SK-N-SH treated with all-trans-retinoic acid at 6 μM for 48 hours (cell line): ENCODE measurements around the gene PNMA1.

ENCODE experiments used
- ATAC-seq: fragments of 200-7000 bp; cut with Tn5 transposase; 3 replicates; pipeline ENCODE4 v1.9.1; 2020; ENCODE audit warnings: mild to moderate bottlenecking, moderate library complexity
- ARNTL ChIP-seq: fragments of 450-650 bp; formaldehyde crosslinking; IDR thresholded peaks from 2 replicates; pipeline ENCODE4 v1.5.0; 2020; ENCODE audit warnings: low read depth, mild to moderate bottlenecking, moderate library complexity, borderline replicate concordance
- CSDC2 ChIP-seq: fragments of 250-450 bp; sonication (Bioruptor Pico); IDR thresholded peaks from 2 replicates; pipeline ENCODE4 v1.5.0; 2020; ENCODE audit warnings: mild to moderate bottlenecking, moderate library complexity
- GLIS3 ChIP-seq: fragments of 250-450 bp; sonication (Bioruptor Pico); IDR thresholded peaks from 2 replicates; pipeline ENCODE4 v1.5.0; 2020; ENCODE audit warnings: mild to moderate bottlenecking, moderate library complexity
- OSR1 ChIP-seq: fragments of 250-450 bp; sonication (Bioruptor Pico); IDR thresholded peaks from 2 replicates; pipeline ENCODE4 v1.8.0; 2022; ENCODE audit warnings: moderate library complexity, mild to moderate bottlenecking, inconsistent platforms
- RARB ChIP-seq: fragments of 250-450 bp; sonication (Bioruptor Pico); IDR thresholded peaks from 2 replicates; pipeline ENCODE4 v1.8.0; 2021; ENCODE audit warnings: mild to moderate bottlenecking, moderate library complexity
- SNAI2 ChIP-seq: fragments of 250-450 bp; sonication (Bioruptor Pico); IDR thresholded peaks from 2 replicates; pipeline ENCODE4 v1.5.0; 2020; ENCODE audit warnings: mild to moderate bottlenecking, moderate library complexity
- TCF4 ChIP-seq: fragments of 250-450 bp; sonication (Bioruptor Pico); IDR thresholded peaks from 2 replicates; pipeline ENCODE4 v1.8.0; 2021; ENCODE audit warnings: mild to moderate bottlenecking, moderate library complexity, borderline replicate concordance
- TOX ChIP-seq: fragments of 250-450 bp; sonication (Bioruptor Pico); IDR thresholded peaks from 2 replicates; pipeline ENCODE4 v1.8.0; 2021; ENCODE audit warnings: mild to moderate bottlenecking, moderate library complexity, borderline replicate concordance
- ZC3H10 ChIP-seq: fragments of 250-450 bp; sonication (Bioruptor Pico); IDR thresholded peaks from 2 replicates; pipeline ENCODE4 v1.5.1; 2021; ENCODE audit warnings: mild to moderate bottlenecking, moderate library complexity
- ZNF565 ChIP-seq: fragments of 450-650 bp; formaldehyde crosslinking; conservative IDR thresholded peaks from 2 replicates; pipeline ENCODE4 v1.5.0; 2020; ENCODE audit warnings: low read depth, mild to moderate bottlenecking, moderate library complexity
- ZNF70 ChIP-seq: fragments of 450-650 bp; formaldehyde crosslinking; IDR thresholded peaks from 2 replicates; pipeline ENCODE4 v1.5.0; 2020; ENCODE audit warnings: mild to moderate bottlenecking, moderate library complexity
- ZNF8 ChIP-seq: fragments of 450-650 bp; formaldehyde crosslinking; IDR thresholded peaks from 2 replicates; pipeline ENCODE4 v1.5.0; 2020; ENCODE audit warnings: mild to moderate bottlenecking, moderate library complexity
- TF ChIP-seq, protein P1 (sequence below): fragments of 250-450 bp; sonication (Bioruptor Pico); IDR thresholded peaks from 2 replicates; pipeline ENCODE4 v1.8.0; 2020; ENCODE audit warnings: mild to moderate bottlenecking, moderate library complexity, borderline replicate concordance
- TF ChIP-seq, protein P2 (sequence below): fragments of 250-450 bp; sonication (Bioruptor Pico); IDR thresholded peaks from 2 replicates; pipeline ENCODE4 v1.5.0; 2020; ENCODE audit warnings: mild to moderate bottlenecking, moderate library complexity
- TF ChIP-seq, protein P3 (sequence below): fragments of 250-450 bp; sonication (Bioruptor Pico); IDR thresholded peaks from 2 replicates; pipeline ENCODE4 v1.8.0; 2021; ENCODE audit warnings: low read depth, mild to moderate bottlenecking, moderate library complexity, borderline replicate concordance
- TF ChIP-seq, protein P4 (sequence below): fragments of 250-450 bp; sonication (Bioruptor Pico); IDR thresholded peaks from 2 replicates; pipeline ENCODE4 v1.5.1; 2020; ENCODE audit warnings: low read depth, mild to moderate bottlenecking, moderate library complexity

PNMA1 gene

DNA sequence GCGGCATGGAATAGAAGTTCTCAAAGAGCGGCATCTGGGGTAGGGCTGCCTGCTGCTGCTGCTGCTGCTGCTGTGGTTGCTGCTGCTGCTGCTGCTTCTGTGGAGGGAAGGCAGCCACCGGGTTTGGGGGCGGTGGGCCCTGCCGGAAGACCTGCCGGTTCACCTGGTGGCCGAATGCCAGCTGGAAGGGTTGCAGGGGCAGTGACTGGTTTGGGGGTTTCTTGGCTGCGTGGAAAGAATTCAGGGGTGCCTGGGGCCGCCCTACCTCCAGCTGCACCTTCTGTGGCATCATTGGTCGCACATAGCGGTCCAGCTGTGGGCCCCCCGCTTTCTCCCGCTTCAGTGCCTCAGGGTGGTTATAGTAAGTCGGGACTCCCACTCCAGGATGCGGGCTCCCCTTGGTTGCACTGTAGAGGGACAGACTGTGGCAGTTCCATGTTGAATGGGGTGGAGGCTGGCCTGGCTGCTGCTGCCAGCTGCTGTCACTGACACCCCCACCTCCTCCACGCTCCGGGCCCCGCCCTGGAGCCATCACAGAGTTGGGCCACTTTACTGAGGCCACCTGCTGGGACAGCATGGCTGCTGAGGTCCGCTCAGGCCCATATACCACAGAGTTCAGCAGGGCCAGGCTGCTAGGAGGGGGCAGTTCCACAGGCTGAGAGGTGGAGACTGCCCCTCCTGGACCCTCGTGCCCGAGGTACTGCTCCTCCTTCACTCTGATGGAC, 25.2 kb upstream of the PNMA1 start:
- TF ChIP-seq TCF4 (CRISPR knock-in tag) (no peak), ZNF8 (CRISPR knock-in tag) (no peak), RARB (CRISPR knock-in tag) (no peak), ZC3H10 (CRISPR knock-in tag) (no peak), ZNF565 (CRISPR knock-in tag) (no peak), ARNTL (CRISPR knock-in tag) (no peak), OSR1 (CRISPR knock-in tag) (no peak), ZNF70 (no peak)
- TF ChIP-seq, protein P1, sequence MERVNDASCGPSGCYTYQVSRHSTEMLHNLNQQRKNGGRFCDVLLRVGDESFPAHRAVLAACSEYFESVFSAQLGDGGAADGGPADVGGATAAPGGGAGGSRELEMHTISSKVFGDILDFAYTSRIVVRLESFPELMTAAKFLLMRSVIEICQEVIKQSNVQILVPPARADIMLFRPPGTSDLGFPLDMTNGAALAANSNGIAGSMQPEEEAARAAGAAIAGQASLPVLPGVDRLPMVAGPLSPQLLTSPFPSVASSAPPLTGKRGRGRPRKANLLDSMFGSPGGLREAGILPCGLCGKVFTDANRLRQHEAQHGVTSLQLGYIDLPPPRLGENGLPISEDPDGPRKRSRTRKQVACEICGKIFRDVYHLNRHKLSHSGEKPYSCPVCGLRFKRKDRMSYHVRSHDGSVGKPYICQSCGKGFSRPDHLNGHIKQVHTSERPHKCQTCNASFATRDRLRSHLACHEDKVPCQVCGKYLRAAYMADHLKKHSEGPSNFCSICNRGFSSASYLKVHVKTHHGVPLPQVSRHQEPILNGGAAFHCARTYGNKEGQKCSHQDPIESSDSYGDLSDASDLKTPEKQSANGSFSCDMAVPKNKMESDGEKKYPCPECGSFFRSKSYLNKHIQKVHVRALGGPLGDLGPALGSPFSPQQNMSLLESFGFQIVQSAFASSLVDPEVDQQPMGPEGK (CRISPR knock-in tag): no peak
- TF ChIP-seq, protein P2, sequence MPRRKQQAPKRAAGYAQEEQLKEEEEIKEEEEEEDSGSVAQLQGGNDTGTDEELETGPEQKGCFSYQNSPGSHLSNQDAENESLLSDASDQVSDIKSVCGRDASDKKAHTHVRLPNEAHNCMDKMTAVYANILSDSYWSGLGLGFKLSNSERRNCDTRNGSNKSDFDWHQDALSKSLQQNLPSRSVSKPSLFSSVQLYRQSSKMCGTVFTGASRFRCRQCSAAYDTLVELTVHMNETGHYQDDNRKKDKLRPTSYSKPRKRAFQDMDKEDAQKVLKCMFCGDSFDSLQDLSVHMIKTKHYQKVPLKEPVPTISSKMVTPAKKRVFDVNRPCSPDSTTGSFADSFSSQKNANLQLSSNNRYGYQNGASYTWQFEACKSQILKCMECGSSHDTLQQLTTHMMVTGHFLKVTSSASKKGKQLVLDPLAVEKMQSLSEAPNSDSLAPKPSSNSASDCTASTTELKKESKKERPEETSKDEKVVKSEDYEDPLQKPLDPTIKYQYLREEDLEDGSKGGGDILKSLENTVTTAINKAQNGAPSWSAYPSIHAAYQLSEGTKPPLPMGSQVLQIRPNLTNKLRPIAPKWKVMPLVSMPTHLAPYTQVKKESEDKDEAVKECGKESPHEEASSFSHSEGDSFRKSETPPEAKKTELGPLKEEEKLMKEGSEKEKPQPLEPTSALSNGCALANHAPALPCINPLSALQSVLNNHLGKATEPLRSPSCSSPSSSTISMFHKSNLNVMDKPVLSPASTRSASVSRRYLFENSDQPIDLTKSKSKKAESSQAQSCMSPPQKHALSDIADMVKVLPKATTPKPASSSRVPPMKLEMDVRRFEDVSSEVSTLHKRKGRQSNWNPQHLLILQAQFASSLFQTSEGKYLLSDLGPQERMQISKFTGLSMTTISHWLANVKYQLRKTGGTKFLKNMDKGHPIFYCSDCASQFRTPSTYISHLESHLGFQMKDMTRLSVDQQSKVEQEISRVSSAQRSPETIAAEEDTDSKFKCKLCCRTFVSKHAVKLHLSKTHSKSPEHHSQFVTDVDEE (CRISPR knock-in tag): no peak
- TF ChIP-seq, protein P3, sequence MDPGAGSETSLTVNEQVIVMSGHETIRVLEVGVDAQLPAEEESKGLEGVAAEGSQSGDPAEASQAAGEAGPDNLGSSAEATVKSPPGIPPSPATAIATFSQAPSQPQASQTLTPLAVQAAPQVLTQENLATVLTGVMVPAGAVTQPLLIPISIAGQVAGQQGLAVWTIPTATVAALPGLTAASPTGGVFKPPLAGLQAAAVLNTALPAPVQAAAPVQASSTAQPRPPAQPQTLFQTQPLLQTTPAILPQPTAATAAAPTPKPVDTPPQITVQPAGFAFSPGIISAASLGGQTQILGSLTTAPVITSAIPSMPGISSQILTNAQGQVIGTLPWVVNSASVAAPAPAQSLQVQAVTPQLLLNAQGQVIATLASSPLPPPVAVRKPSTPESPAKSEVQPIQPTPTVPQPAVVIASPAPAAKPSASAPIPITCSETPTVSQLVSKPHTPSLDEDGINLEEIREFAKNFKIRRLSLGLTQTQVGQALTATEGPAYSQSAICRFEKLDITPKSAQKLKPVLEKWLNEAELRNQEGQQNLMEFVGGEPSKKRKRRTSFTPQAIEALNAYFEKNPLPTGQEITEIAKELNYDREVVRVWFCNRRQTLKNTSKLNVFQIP (CRISPR knock-in tag): no peak

DNA sequence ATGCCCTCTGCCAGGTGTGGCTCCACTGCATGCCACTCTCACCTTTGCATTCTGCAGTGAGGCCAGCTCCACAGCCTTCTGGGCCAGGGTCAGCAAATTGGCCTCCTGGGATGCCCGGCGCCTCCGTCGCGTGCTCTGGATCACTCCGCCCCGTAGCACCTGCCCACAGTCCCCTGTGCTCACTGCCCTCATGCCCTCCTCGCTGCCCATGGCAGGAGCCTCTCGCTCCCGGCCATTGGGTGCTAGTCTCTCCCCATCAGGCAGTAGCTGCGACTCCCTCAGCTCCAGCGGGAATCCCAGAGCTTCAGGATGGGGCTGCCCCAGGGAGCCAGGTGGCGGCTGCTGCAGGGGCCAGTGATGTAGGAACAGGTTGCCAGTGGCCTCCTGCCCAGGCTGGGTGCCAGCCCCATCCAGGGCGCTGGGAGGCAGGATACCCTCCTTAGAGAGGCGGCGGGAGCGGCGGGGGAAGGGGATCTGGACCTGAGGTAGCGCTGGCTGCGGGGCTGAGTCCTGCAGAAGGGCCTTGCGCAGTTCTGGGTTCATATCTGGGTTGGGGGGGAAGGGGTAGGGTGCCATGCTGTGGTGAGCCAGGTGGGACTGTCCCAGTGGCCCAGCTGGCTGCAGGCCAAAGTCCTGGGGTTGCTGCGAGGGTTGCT, 24.5 kb upstream of the PNMA1 start:
- no peak for TF ChIP-seq TCF4 (CRISPR knock-in tag)

More for the DNA sequence above, 25.2 kb upstream of the PNMA1 start:
- ATAC-seq: no peak

DNA sequence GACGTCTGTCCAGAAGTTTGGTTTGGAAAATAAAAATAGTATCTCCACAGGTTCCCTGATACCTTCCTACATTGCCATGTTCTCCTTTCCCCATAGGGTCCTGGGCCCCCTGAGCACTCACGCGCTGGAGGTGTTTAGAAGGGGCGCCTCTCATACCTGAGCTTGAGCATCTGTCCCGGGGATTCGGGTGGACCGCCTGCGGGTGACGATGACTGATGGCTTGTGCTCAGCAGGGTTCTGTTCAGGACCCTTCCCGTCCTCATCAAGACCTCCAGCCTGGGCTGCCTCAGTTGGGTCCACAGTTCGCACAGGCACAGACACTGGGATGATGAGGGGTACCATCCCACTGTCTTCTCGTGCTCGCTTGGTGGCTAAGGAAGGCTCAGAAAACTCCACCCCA, 22.7 kb upstream of the PNMA1 start:
- no peak for TF ChIP-seq ZNF70
- TF ChIP-seq GLIS3 (CRISPR knock-in tag): no peak
- no peak for TF ChIP-seq CSDC2 (CRISPR knock-in tag)
- no peak for TF ChIP-seq SNAI2 (CRISPR knock-in tag)
- no peak for TF ChIP-seq TOX (CRISPR knock-in tag)
- TF ChIP-seq, protein P2 (CRISPR knock-in tag): no peak
- TF ChIP-seq, protein P4, sequence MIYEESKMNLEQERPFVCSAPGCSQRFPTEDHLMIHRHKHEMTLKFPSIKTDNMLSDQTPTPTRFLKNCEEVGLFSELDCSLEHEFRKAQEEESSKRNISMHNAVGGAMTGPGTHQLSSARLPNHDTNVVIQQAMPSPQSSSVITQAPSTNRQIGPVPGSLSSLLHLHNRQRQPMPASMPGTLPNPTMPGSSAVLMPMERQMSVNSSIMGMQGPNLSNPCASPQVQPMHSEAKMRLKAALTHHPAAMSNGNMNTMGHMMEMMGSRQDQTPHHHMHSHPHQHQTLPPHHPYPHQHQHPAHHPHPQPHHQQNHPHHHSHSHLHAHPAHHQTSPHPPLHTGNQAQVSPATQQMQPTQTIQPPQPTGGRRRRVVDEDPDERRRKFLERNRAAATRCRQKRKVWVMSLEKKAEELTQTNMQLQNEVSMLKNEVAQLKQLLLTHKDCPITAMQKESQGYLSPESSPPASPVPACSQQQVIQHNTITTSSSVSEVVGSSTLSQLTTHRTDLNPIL (CRISPR knock-in tag): no peak
- TF ChIP-seq, all 23 proteins: peak for 0

More for the DNA sequence above, 24.5 kb upstream of the PNMA1 start:
- ATAC-seq: no peak

More for the DNA sequence above, 22.7 kb upstream of the PNMA1 start:
- no peak for ATAC-seq
